H54 (cell line): ENCODE measurements around the gene PUSL1.
"Not testable (repeated sequence)": the region's sequence is repeated elsewhere in the genome, so short reads cannot be mapped to it uniquely, and the experiment has no call there.

Experiments used
- DNase-seq: peaks from one replicate; pipeline ENCODE4 v3.0.0; 2011; ENCODE audit warnings: low spot score, mixed read lengths; ENCODE audit not compliant: insufficient read length
- FAIRE-seq: peaks from 3 replicates; lab custom pipeline; 2011; peaks lifted over from hg19 to GRCh38; lab: Jason Lieb, UNC
- POLR2A ChIP-seq: IDR thresholded peaks from 2 replicates; pipeline ENCODE4 v1.6.1; 2011; ENCODE audit warnings: low read depth, mild to moderate bottlenecking, low read length

Gene PUSL1

DNA sequence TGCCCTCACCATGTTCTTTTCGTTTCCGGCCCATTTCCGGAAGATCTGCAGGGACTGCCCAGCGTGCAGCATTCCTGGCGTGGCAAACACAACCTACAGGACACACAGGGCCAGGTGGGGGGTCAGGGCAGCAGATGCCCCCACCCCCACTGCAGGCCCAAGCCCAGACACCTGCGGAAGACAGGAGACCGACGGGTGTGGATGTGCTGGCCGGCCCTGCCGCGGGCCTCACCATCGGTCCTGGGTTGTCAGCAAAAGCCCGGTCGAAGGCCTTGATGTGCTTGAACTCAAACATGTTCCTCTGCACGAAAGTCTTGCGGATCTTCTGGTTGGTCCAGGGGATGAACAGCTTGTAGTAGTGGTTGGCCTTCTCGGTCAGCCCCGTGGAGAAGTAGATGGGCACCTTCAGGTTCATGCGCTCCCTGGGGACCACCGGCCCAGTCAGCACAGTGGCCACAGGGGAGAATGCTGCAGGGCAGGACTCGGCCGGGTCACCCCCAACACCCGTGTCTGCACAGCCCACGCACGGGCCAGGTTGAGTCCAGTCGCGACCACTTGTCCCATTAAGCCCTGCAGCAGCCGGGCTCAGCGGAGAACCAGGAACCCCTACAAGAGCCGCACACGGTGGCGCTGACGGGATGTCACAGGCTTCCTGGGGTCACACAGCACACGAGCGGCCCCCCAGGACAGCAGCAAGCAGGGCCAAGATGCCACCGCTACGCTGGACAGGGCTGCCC lies 5.3 kb downstream of the PUSL1 start:
- DNase-seq (no peak), FAIRE-seq (no peak)
- TF ChIP-seq POLR2A = no peak

DNA sequence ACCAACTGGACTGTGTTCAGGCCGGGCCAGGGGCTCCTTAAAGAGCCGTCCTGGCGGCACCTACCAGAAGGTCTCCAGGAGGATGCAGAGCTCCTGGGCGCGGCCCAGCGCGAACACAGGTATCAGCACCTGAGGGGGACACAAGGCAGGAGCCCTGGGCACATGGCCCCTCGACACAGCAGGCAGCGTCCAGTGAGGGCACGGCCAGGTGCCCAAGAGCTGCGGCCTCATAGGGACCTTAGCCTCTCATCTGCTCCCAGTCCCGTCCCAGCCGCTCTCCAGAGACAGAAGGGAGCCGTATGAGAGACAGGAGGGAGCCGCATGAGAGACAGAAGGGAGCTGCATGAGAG lies 5.8 kb downstream of the PUSL1 start:
- no peak for TF ChIP-seq POLR2A
- DNase-seq (no peak), FAIRE-seq (no peak)

DNA sequence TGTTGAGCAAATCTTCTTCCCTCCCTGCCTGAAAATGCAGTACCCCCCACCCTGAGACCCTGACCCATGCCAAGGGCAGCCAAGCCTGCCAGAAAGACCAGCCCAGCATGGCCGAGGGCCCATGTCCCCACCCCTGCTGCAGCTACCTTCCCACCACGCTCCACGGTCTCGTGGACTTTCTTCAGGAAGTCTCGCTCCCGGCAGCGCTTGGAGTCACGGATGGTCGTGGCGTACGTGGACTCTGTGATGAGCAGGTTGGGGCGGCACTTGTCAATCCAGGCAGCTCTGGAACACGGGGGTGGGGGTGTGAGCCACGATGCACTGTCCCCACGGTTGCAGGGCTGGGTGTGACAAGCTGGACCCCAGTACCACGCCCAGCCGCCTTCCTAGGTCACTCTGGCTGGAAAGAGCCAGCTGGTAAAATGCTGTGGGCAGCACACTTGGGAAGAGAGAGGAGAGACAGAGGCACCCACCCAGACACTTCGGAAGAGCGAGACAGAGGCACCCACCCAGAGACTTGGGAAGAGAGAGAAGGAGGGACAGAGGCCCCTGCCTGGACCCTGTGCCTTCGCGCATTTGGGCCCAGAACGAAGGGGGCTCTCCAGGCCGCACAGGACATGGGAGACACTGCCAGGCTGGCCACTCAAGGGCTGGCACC lies 6.4 kb downstream of the PUSL1 start:
- FAIRE-seq = no peak
- DNase-seq = no peak
- no peak for TF ChIP-seq POLR2A

DNA sequence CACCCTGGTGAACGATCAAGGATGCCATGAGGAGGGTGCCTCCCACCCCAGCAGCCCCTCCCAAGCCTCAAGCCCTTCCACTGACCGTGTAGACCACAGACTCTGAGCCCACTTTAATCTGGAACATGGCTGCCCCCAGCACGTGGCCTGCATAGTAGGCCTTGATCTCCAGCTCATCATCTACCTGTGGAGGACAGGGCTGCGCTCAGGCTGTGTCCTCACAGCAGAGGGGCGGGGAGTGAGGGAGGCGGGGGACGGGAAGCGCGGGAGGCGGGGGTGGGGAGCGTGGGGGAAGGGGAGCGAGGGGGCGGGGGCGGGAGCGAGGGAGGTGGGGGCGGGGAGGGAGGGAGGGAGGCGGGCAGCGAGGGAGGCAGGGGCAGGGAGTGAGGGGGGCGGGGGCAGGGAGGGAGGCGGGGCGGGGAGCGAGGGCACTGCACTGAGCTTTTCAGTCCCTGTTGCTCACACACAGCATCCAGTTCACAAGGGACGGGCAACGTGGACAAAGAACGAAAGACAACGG lies 7.1 kb downstream of the PUSL1 start:
- no peak for TF ChIP-seq POLR2A
- DNase-seq = no peak
- no peak for FAIRE-seq

DNA sequence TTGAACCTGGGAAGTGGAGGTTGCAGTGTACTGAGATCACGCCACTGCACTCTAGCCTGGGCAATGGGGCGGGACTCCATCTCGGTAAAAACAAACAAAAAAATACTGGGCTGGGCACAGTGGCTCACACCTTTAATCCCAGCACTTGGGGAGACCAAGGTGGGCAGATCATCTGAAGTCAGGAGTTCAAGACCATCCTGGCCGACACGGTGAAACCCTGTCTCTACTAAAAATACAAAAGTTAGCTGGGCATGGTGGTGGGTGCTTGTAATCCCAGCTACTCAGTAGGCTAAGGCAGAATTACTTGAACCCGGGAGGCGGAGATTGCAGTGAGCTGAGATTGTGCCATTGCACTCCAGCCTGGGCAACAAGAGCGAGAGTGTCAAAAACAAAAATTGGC lies 7.8 kb downstream of the PUSL1 start:
- DNase-seq, FAIRE-seq: not testable (repeated sequence)

DNA sequence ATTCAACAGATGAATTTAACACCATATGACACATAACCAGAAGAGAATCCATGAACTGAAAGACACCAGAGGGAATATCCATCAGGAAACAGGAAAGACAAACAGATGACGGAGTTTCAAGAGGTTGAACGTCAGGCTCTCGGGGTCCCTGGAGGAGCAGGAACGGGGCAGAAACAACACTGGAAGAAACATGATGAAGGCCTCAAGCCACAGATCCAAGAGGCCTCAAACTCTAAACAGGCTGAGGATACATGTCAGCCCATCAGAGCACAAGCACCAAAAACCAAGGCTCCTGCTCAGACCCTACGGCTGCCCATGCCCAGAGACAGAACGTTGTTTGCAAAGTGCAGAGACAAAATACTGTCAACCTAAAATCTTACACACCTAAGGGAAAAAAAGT lies 9.0 kb downstream of the PUSL1 start:
- DNase-seq (no peak), FAIRE-seq (no peak)
- no peak for TF ChIP-seq POLR2A

DNA sequence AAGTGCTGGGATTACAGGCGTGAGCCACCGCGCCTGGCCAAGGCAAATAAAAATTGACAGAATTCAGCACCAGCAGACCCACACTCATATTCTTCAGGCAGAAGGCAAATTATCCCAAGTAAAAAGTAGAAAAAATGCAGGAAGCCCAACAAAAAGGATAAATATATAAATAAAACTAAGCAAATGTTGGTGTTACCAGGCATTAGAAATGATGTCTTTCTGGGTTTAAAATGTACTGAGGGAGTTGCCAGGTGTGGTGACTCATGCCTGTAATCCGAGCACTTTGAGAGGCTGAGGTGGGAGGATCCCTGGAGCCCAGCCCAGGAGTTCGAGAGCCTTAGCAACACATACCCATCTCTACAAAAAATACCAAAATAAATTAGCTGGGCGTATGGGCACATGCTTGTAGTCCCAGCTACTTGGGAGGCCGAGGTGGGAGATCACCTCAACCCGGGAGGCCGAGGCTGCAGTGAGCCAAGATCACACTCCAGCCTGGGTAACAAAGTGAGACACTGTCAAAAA lies 9.8 kb downstream of the PUSL1 start:
- FAIRE-seq (peak; percentile 78), DNase-seq (no peak)
- no peak for TF ChIP-seq POLR2A

DNA sequence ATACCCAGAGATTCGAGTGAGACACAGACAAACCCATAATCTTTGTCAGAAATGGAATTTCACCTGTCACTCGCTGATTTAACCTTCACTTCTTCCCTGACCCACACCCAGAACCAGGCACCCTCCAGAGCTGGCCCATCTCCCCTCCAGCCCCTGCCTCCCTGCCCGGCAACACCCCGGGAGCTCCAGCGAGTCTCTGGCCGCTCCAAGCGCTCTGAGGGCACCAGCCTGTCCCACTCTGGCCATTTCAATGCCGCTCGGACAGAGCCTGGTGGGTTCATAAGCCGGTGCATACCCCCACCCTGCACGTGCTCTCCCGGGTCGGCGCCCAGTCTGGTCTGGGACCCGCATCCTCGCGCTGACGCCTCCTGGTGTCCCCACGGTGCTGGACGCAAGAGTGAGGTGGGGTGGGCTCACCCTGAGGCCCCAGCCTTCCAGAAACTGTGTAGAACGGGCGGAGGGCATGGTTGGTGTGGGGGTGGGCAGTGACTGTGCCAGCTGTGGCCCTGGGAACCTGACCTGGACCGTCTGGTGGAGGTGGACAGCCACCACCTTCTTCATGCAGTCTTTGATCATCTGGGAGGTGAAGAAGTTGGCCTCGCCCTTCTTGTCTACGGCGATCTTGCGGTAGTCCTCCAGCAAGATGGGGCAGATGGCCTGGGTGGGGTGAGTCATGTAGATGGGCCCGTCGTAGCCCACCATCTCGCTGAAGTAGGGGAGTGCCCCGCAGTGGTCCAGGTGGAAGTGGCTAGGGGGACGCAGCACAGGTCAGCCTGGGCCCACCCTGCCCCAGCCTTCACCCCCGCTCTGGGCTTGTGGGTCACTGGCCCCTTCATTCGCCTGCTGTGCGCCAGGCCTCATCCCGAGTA lies 10.6 kb downstream of the PUSL1 start:
- DNase-seq (no peak), FAIRE-seq (no peak)
- TF ChIP-seq POLR2A = no peak

DNA sequence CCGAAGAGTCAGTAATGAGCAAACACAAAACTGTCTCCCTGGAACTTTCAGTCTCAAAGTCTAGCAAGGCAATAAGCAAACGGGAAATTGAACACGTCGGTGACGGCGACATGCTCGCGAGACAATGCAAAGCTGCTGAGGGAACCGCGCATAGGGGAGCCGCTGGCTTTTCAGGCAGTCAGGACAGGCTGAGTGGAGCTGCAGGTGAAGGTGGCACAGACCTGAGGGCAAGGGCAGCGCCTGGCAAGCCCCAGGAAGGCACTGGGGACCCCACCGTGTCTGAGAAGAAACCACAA lies 11.2 kb downstream of the PUSL1 start:
- TF ChIP-seq POLR2A = no peak
- no peak for FAIRE-seq
- no peak for DNase-seq

DNA sequence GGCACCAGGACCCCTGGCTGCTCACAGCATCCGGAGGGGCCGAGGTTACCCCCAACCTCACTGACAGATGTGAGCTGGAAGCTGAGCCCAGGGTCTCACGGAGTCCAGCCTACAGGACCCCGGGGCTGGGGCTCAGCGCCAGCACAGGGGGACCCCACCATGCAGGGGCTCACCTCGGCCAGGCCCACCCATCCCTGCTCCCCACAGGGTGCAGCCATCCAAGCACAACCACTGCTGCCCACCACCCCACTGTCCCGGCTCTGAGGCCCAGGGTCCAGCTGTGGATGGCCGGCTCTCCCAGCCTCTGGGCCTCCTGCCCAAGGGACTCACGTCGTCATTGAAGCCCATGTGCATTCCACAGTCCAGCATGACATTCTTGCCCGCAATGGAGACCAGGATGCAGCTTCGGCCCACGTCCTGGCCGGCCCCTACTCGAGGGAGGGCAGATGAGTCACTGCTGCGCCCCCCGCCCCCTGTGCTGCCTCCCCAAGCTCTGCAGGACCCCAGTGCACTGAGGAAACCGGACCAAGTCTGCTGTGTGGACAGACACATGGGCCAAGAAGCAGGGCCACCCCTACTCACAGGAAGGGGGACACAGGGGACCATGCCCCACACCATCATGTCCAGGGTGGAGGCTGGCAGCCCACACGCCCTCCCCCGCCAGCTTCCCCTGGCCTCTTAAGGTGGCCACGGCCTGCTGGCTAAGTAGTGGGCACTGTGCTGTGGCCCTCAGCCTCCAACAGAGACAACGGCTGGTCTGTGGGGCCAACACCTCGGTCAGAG lies 12.5 kb downstream of the PUSL1 start:
- TF ChIP-seq POLR2A = no peak
- FAIRE-seq (no peak), DNase-seq (no peak)

DNA sequence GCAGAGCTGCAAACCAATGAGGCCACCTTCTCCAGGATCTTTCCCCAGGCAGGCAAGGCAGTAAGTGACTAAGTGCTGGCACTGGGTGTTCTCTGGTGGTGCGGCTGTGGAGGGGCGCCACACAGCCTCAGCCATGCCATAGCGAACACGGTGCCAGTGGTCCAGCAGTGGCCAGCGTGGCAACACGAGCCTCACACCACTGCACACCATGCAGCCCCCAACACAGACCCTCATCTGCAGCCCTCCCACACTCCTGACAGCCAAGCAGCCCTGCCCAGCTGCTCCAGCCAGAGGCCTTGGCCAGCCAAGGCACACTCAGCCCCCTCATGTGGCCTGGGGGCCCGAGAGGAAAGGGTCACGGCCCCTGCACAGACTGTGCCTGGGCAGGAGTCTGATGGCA lies 13.1 kb downstream of the PUSL1 start:
- TF ChIP-seq POLR2A = no peak
- no peak for FAIRE-seq
- DNase-seq = no peak

DNA sequence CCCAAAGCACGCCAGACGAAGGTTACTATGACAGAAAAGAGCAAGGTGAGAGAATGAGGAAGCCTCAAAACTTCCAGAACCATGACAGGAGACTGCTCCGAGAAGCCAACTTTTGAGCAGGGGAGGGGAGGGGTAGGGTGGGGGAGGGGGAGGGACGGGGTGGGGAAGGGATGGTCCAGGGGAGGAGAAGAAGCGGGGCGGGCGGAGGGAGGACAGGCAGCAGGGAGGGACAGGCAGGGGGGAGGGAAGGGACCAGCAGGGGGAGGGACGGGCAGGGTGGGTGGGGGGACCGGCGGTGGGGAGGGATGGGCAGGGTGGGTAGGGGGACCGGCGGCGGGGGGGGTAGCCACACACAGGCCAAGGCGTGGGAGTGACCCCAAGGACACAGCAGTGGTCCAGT lies 14.0 kb downstream of the PUSL1 start:
- DNase-seq (no peak), FAIRE-seq (no peak)
- TF ChIP-seq POLR2A = no peak

DNA sequence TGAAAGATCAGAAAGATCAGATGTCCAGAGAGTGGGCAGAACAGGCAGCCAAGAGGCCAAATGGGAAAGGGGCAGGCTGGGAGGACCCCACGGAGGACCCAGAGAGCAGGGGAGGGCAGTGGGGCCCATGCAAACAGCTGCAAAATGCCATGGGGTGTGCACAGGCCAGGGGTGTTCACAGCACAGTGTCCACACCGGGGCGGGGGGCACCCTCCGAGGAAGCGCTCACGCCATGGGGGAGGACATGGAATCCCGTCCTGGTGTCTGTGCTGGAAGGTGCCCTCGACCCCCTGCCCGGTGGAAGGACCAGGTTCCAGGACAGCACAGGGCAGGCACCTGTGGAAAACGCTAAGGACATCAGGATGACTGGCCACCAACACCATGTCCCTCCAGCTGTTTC lies 14.6 kb downstream of the PUSL1 start:
- TF ChIP-seq POLR2A = no peak
- DNase-seq (no peak), FAIRE-seq (no peak)
